IMR-90 (cell line): ENCODE results near the gene TXNDC8. TPM values are rescaled to one million over a fixed set of nuclear protein-coding genes. Genes with fewer than 3 reads are reported as not detected.

Source experiments
- ATAC-seq: fragments of 200-7000 bp; cut with Tn5 transposase; 2 replicates; pipeline ENCODE4 v1.9.1; 2020; ENCODE audit warnings: low read depth, mild to moderate bottlenecking, moderate library complexity
- BruUV-seq: library from RNA; stranded (reverse); fragments of 400-500 nt; replicated peaks from 2 replicates; lab custom pipeline; 2021; lab: Mats Ljungman, UMichigan
- CTCF ChIA-PET: fragments of 300-600 bp; formaldehyde crosslinking; extraction: SDS; loops from one replicate; lab custom pipeline; 2021; ENCODE audit warnings: antibody characterized with exemption; lab: Yijun Ruan, JAX
- POLR2A ChIA-PET: fragments of 300-600 bp; sonication (Branson Sonifier 250); formaldehyde crosslinking; loops from one replicate; lab custom pipeline; 2022; ENCODE audit warnings: antibody characterized with exemption; ENCODE audit not compliant: unreplicated experiment; lab: Charles Lee
- DNase-seq: peaks from one replicate; pipeline ENCODE4 v3.0.0; 2013
- H2AFZ ChIP-seq: replicated peaks from 2 replicates; pipeline ENCODE3; 2013; ENCODE audit warnings: low read length, mild to moderate bottlenecking; ENCODE audit not compliant: poor library complexity
- H2AK5ac ChIP-seq: 2 replicates; pipeline ENCODE4 v1.6.1; 2013; ENCODE audit warnings: low read depth, low read length, inconsistent platforms
- H2AK9ac ChIP-seq: replicated peaks from 2 replicates; pipeline ENCODE3; 2013; ENCODE audit warnings: mild to moderate bottlenecking, low read depth, low read length, moderate library complexity; ENCODE audit not compliant: poor library complexity
- H2BK120ac ChIP-seq: 2 replicates; pipeline ENCODE4 v1.6.1; 2013; ENCODE audit warnings: low read depth, low read length, inconsistent platforms
- H2BK15ac ChIP-seq: 3 replicates; pipeline ENCODE4 v1.6.1; 2013; ENCODE audit warnings: low read depth, low read length, inconsistent platforms
- H2BK20ac ChIP-seq: 2 replicates; pipeline ENCODE4 v1.6.1; 2013; ENCODE audit warnings: low read depth, mild to moderate bottlenecking, inconsistent platforms, low read length, moderate library complexity
- H2BK5ac ChIP-seq: 2 replicates; pipeline ENCODE4 v1.6.1; 2013; ENCODE audit warnings: mild to moderate bottlenecking, low read depth, low read length, inconsistent platforms; ENCODE audit not compliant: poor library complexity, severe bottlenecking
- H3K14ac ChIP-seq: replicated peaks from 2 replicates; pipeline ENCODE4 v1.6.1; 2013; ENCODE audit warnings: low read depth, low read length, inconsistent platforms
- H3K18ac ChIP-seq: 2 replicates; pipeline ENCODE4 v1.6.1; 2013; ENCODE audit warnings: low read depth, low read length, control low read depth
- H3K23ac ChIP-seq: 2 replicates; pipeline ENCODE4 v1.6.1; 2013; ENCODE audit warnings: low read depth, low read length, inconsistent platforms
- H3K27ac ChIP-seq: 2 replicates; pipeline ENCODE4 v1.5.1; 2013; ENCODE audit warnings: mild to moderate bottlenecking, control low read depth, low read length; ENCODE audit not compliant: insufficient read depth
- H3K27me3 ChIP-seq: 2 replicates; pipeline ENCODE4 v1.6.1; 2013; ENCODE audit warnings: low read length; ENCODE audit not compliant: control insufficient read depth, insufficient read depth
- H3K36me3 ChIP-seq: 2 replicates; pipeline ENCODE4 v1.6.1; 2013; ENCODE audit warnings: low read length, mixed read lengths; ENCODE audit not compliant: control insufficient read depth, insufficient read depth
- H3K4ac ChIP-seq: 2 replicates; pipeline ENCODE4 v1.6.1; 2013; ENCODE audit warnings: low read depth, low read length, inconsistent platforms
- H3K4me1 ChIP-seq: 2 replicates; pipeline ENCODE4 v1.6.1; 2013; ENCODE audit warnings: low read length, mixed read lengths; ENCODE audit not compliant: control insufficient read depth, insufficient read depth
- H3K4me2 ChIP-seq: 2 replicates; pipeline ENCODE4 v1.6.1; 2013; ENCODE audit warnings: low read depth, mild to moderate bottlenecking, control low read depth, low read length, moderate library complexity
- H3K4me3 ChIP-seq: 2 replicates; pipeline ENCODE4 v1.5.1; 2013; ENCODE audit warnings: low read depth, mild to moderate bottlenecking, control low read depth, low read length, moderate library complexity; ENCODE audit not compliant: insufficient read depth
- H3K56ac ChIP-seq: 2 replicates; pipeline ENCODE4 v1.6.1; 2013; ENCODE audit warnings: low read length, inconsistent platforms; ENCODE audit not compliant: insufficient read depth; ENCODE audit errors: extremely low read depth
- H3K79me1 ChIP-seq, 2 experiments: 2 replicates each; pipeline ENCODE4 v1.6.1; 2013; ENCODE audit warnings: low read length in 2 of 2, inconsistent platforms in 1 of 2, low read depth in 1 of 2
- H3K9ac ChIP-seq: 2 replicates; pipeline ENCODE4 v1.6.1; 2013; ENCODE audit warnings: low read depth, low read length, control low read depth
- H3K9me1 ChIP-seq: 2 replicates; pipeline ENCODE4 v1.6.1; 2013; ENCODE audit warnings: low read length, inconsistent platforms; ENCODE audit not compliant: insufficient read depth
- H3K9me3 ChIP-seq: 2 replicates; pipeline ENCODE4 v1.6.1; 2013; ENCODE audit warnings: low read length; ENCODE audit not compliant: control insufficient read depth, insufficient read depth
- H4K20me1 ChIP-seq: 2 replicates; pipeline ENCODE4 v1.6.1; 2013; ENCODE audit warnings: low read length, inconsistent platforms; ENCODE audit not compliant: insufficient read depth
- H4K5ac ChIP-seq: 2 replicates; pipeline ENCODE4 v1.6.1; 2013; ENCODE audit warnings: mild to moderate bottlenecking, low read depth, low read length, control low read depth
- H4K8ac ChIP-seq, 2 experiments: 2 replicates each; pipeline ENCODE4 v1.6.1; 2013; ENCODE audit warnings: low read depth in 2 of 2, low read length in 2 of 2, control low read depth in 1 of 2, inconsistent platforms in 1 of 2
- H4K91ac ChIP-seq: 2 replicates; pipeline ENCODE4 v1.6.1; 2013; ENCODE audit warnings: low read depth, low read length, inconsistent platforms; ENCODE audit not compliant: insufficient read depth
- CEBPB ChIP-seq: IDR thresholded peaks from 2 replicates; pipeline ENCODE4 v1.6.1; 2012; ENCODE audit warnings: low read depth, low read length, improper control_type of control experiment
- CHD1 ChIP-seq: IDR thresholded peaks from 2 replicates; pipeline ENCODE4 v1.6.1; 2012; ENCODE audit warnings: low read depth, low read length, improper control_type of control experiment
- CTCF ChIP-seq: conservative IDR thresholded peaks from 2 replicates; pipeline ENCODE4 v1.5.1; 2012; ENCODE audit warnings: mild to moderate bottlenecking, low read depth, low read length, improper control_type of control experiment
- ELK1 ChIP-seq: fragments of 150-350 bp; IDR thresholded peaks from 2 replicates; pipeline ENCODE4 v1.6.1; 2016; ENCODE audit warnings: low read depth, mild to moderate bottlenecking, low read length, moderate library complexity, borderline replicate concordance
- FOS ChIP-seq: fragments of 150-350 bp; IDR thresholded peaks from 2 replicates; pipeline ENCODE4 v1.6.1; 2016; ENCODE audit warnings: low read depth, low read length
- MAFK ChIP-seq: IDR thresholded peaks from 2 replicates; pipeline ENCODE4 v1.6.1; 2012; ENCODE audit warnings: low read depth, low read length, improper control_type of control experiment
- MAZ ChIP-seq: IDR thresholded peaks from 2 replicates; pipeline ENCODE4 v1.6.1; 2012; ENCODE audit warnings: low read depth, mild to moderate bottlenecking, low read length, improper control_type of control experiment, moderate library complexity, borderline replicate concordance
- MXI1 ChIP-seq: IDR thresholded peaks from 2 replicates; pipeline ENCODE4 v1.6.1; 2012; ENCODE audit warnings: low read depth, mild to moderate bottlenecking, low read length, moderate library complexity, borderline replicate concordance
- NFE2L2 ChIP-seq: fragments of 150-350 bp; IDR thresholded peaks from 2 replicates; pipeline ENCODE4 v1.6.1; 2016; ENCODE audit warnings: low read depth, mild to moderate bottlenecking, low read length
- POLR2A ChIP-seq: IDR thresholded peaks from 2 replicates; pipeline ENCODE4 v1.6.1; 2012; ENCODE audit warnings: mild to moderate bottlenecking, low read depth, low read length
- RAD21 ChIP-seq: IDR thresholded peaks from 2 replicates; pipeline ENCODE4 v1.6.1; 2012; ENCODE audit warnings: low read length, improper control_type of control experiment
- RCOR1 ChIP-seq: IDR thresholded peaks from 2 replicates; pipeline ENCODE4 v1.6.1; 2012; ENCODE audit warnings: mild to moderate bottlenecking, low read length, improper control_type of control experiment; ENCODE audit not compliant: insufficient replicate concordance
- RFX5 ChIP-seq: IDR thresholded peaks from 2 replicates; pipeline ENCODE4 v1.8.0; 2012; ENCODE audit warnings: low read depth, mild to moderate bottlenecking, low read length, moderate library complexity
- SMC3 ChIP-seq: fragments of 150-350 bp; IDR thresholded peaks from 2 replicates; pipeline ENCODE4 v1.6.1; 2016; ENCODE audit warnings: low read depth, mild to moderate bottlenecking, antibody characterized with exemption, low read length, moderate library complexity
- WGBS, 2 experiments: methylation state at CpG; one replicate each; pipeline versions ENCODE4 v1.1.5 to v1.1.7; 2013; ENCODE audit warnings: missing lambda C conversion rate in 2 of 2; ENCODE audit not compliant: insufficient read length in 1 of 2; ENCODE audit errors: extremely low coverage in 2 of 2; 5-methylcytosine and 5-hydroxymethylcytosine counted together
- dilution Hi-C: fragments of 300-500 bp; cut with HindIII; formaldehyde crosslinking; loops from one replicate; pipeline ENCODE4 v1.14.3; 2018; ENCODE audit warnings: low sequenced_read_pairs; ENCODE audit not compliant: unreplicated experiment
- in situ Hi-C: fragments of 300-500 bp; cut with MboI; formaldehyde crosslinking; loops from 3 replicates; pipeline ENCODE4 v1.14.3; 2019; ENCODE audit warnings: low sequenced_read_pairs, inconsistent platforms, mixed read lengths
- intact Hi-C: fragments of 100-400 bp; cut with micrococcal nuclease; formaldehyde crosslinking; loops from 2 replicates; pipeline ENCODE4 v1.10.0; 2022
- polyA plus RNA-seq, 3 experiments: library from polyadenylated mRNA; depleted of rRNA; stranded (reverse); fragments of >200 nt; gene quantifications; 2 replicates each; pipeline ENCODE4 v1.2.3, GENCODE V29; 2012; ENCODE audit warnings: low replicate concordance in 1 of 3
- total RNA-seq: library from RNA; depleted of rRNA; stranded (reverse); fragments of >200 nt; gene quantifications from 2 replicates; pipeline ENCODE4 v1.2.3, GENCODE V29; 2012
- TF ChIP-seq, protein P1 (sequence below): fragments of 150-350 bp; IDR thresholded peaks from 2 replicates; pipeline ENCODE4 v1.6.1; 2017; ENCODE audit warnings: mild to moderate bottlenecking, antibody characterized with exemption, low read length, low read depth

TXNDC8 gene
- total and polyA plus RNA-seq, 2 of the 4 experiments (the other 2 are of a cell fraction), result not detected

DNA sequence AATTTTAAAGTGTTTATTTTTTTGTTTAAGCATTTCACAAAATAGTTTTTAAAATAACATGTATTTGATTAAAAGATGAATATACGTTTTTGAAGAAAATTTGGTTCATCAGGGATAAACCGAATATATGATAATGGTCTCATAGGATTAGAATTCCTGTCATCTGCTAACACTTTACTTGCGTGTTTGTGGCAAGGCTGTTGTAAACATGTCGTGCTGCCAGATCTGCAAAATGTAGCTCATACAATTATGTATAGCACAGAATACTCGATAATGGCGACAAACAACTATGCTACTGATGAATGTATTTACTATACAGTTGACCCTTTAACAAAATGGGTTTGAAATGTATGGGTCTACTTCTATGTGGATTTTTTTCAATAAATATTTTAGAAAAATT, 7.2 kb upstream of the TXNDC8 start:
- DNase-seq (no peak), ATAC-seq (no peak)
- no peaks in the 10 kb centered on the region for H3K36me3 ChIP-seq
- no peak overlapping the region for H2BK120ac ChIP-seq
- H2BK15ac ChIP-seq, result no peak overlapping the region
- dilution Hi-C loops, result no loop called here
- no TSS peak for BruUV-seq
- no peak overlapping the region for H3K4me3 ChIP-seq
- H3K23ac ChIP-seq, result no peak overlapping the region
- no peak overlapping the region for H2AK5ac ChIP-seq
- H3K9me1 ChIP-seq, result no peaks in the 10 kb centered on the region
- H3K56ac ChIP-seq, result no peak overlapping the region
- H3K79me1 ChIP-seq, result no peaks in the 10 kb centered on the region
- intact Hi-C loops, result no loop called here
- no peak overlapping the region for H2BK5ac ChIP-seq
- in situ Hi-C loops, result no loop called here
- H2AK9ac ChIP-seq, result no peak overlapping the region
- H3K9me3 ChIP-seq, result no peaks in the 10 kb centered on the region
- H3K14ac ChIP-seq, result no peak overlapping the region
- no peaks in the 10 kb centered on the region for H3K27me3 ChIP-seq
- no peaks in the 10 kb centered on the region for H4K20me1 ChIP-seq
- CTCF ChIA-PET, result no interaction called here
- H4K91ac ChIP-seq, result no peak overlapping the region
- H3K18ac ChIP-seq, result no peak overlapping the region
- no peak overlapping the region for H2AFZ ChIP-seq
- WGBS, 2 experiments, result no CpG with 5 or more reads among the region's 6 CpGs
- POLR2A ChIA-PET, result no interaction called here
- no peaks in the 10 kb centered on the region for H3K4me1 ChIP-seq
- H3K4ac ChIP-seq, result no peak overlapping the region
- H3K27ac ChIP-seq, result no peak overlapping the region
- H4K8ac ChIP-seq, result no peak overlapping the region
- no peak overlapping the region for H3K9ac ChIP-seq
- TF ChIP-seq RAD21, result no peak
- no peak for TF ChIP-seq MXI1
- no peak for TF ChIP-seq POLR2A
- TF ChIP-seq CEBPB, result no peak
- TF ChIP-seq, protein P1, sequence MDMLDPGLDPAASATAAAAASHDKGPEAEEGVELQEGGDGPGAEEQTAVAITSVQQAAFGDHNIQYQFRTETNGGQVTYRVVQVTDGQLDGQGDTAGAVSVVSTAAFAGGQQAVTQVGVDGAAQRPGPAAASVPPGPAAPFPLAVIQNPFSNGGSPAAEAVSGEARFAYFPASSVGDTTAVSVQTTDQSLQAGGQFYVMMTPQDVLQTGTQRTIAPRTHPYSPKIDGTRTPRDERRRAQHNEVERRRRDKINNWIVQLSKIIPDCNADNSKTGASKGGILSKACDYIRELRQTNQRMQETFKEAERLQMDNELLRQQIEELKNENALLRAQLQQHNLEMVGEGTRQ, result no peak
- TF ChIP-seq ELK1, result no peak
- TF ChIP-seq FOS, result no peak
- TF ChIP-seq SMC3, result no peak
- no peak for TF ChIP-seq MAFK
- no peak for TF ChIP-seq NFE2L2
- TF ChIP-seq MAZ, result no peak
- no peak for TF ChIP-seq CTCF
- TF ChIP-seq CHD1, result no peak
- TF ChIP-seq RCOR1, result no peak
- TF ChIP-seq RFX5, result no peak
- H4K5ac ChIP-seq, result no peak overlapping the region
- H3K4me2 ChIP-seq, result no peak overlapping the region
- no peak overlapping the region for H2BK20ac ChIP-seq
